PC-9 (cell line): ENCODE data around the gene ZEB2. TPM values are rescaled to one million over a fixed set of nuclear protein-coding genes. Genes with fewer than 3 reads are reported as not detected.

Experiments
- BruUV-seq: library from RNA; stranded (reverse); fragments of 400-500 nt; replicated peaks from 2 replicates; lab custom pipeline; 2021; lab: Mats Ljungman, UMichigan
- CTCF ChIA-PET: fragments of 300-600 bp; sonication (Branson Sonifier 250); formaldehyde crosslinking; loops from one replicate; lab custom pipeline; 2022; ENCODE audit warnings: antibody characterized with exemption; lab: Charles Lee
- POLR2A ChIA-PET: fragments of 300-600 bp; sonication (Branson Sonifier 250); formaldehyde crosslinking; loops from one replicate; lab custom pipeline; 2022; ENCODE audit warnings: antibody characterized with exemption; ENCODE audit not compliant: unreplicated experiment; lab: Charles Lee
- DNase-seq, 2 experiments: peaks; one replicate each; pipeline versions ENCODE4 v3.0.0 to v3.0.0-alpha.2; 2015 to 2022; ENCODE audit warnings: mixed read lengths in 1 of 2
- H2AFZ ChIP-seq: fragments of 200-600 bp; sonication (generic); 2 replicates; pipeline ENCODE4 v1.8.1; 2017; ENCODE audit warnings: antibody characterized with exemption
- H3F3A ChIP-seq: fragments of 200-600 bp; sonication (generic); 2 replicates; pipeline ENCODE4 v1.8.1; 2017; ENCODE audit warnings: antibody characterized with exemption, mild to moderate bottlenecking, low read depth; ENCODE audit not compliant: insufficient read depth
- H3K27ac ChIP-seq: fragments of 200-600 bp; sonication (generic); 2 replicates; pipeline ENCODE4 v1.6.1; 2016; ENCODE audit warnings: mixed run types
- H3K27me3 ChIP-seq: fragments of 200-600 bp; sonication (generic); 2 replicates; pipeline ENCODE4 v1.6.1; 2016; ENCODE audit warnings: low read depth, mixed run types; ENCODE audit not compliant: insufficient read depth
- H3K36me3 ChIP-seq: fragments of 200-600 bp; sonication (generic); 2 replicates; pipeline ENCODE4 v1.6.1; 2016; ENCODE audit warnings: low read depth, mixed run types
- H3K4me1 ChIP-seq: fragments of 200-600 bp; sonication (generic); replicated peaks from 2 replicates; pipeline ENCODE4 v1.6.1; 2016; ENCODE audit warnings: mixed run types; ENCODE audit not compliant: insufficient read depth
- H3K4me2 ChIP-seq: fragments of 200-600 bp; sonication (generic); 2 replicates; pipeline ENCODE4 v1.6.1; 2017; ENCODE audit warnings: mixed run types
- H3K4me3 ChIP-seq: fragments of 200-600 bp; sonication (generic); 2 replicates; pipeline ENCODE4 v1.6.1; 2016; ENCODE audit warnings: mixed run types
- H3K79me2 ChIP-seq: fragments of 200-600 bp; sonication (generic); 2 replicates; pipeline ENCODE4 v1.6.1; 2017; ENCODE audit warnings: low read depth, mixed run types
- H3K9me2 ChIP-seq: fragments of 200-600 bp; sonication (generic); 2 replicates; pipeline ENCODE4 v1.8.1; 2017; ENCODE audit warnings: mild to moderate bottlenecking; ENCODE audit not compliant: insufficient read depth
- H3K9me3 ChIP-seq: fragments of 200-600 bp; sonication (generic); 2 replicates; pipeline ENCODE4 v1.8.1; 2016; ENCODE audit warnings: low read depth; ENCODE audit not compliant: insufficient read depth
- H4K20me1 ChIP-seq: fragments of 200-600 bp; sonication (generic); 2 replicates; pipeline ENCODE4 v1.8.1; 2017; ENCODE audit not compliant: insufficient read depth
- CTCF ChIP-seq: fragments of 200-600 bp; sonication (generic); conservative IDR thresholded peaks from 2 replicates; pipeline ENCODE4 v1.6.1; 2017; ENCODE audit warnings: mixed run types, antibody characterized with exemption, mild to moderate bottlenecking, moderate library complexity
- EZH2 ChIP-seq: fragments of 200-600 bp; sonication (generic); IDR thresholded peaks from 2 replicates; pipeline ENCODE4 v1.8.0; 2017; ENCODE audit warnings: antibody characterized with exemption, low read depth
- intact Hi-C: fragments of 100-400 bp; cut with micrococcal nuclease; formaldehyde crosslinking; loops from one replicate; pipeline ENCODE4 v1.10.0; 2022; ENCODE audit not compliant: unreplicated experiment
- total RNA-seq: library from RNA; stranded (reverse); gene quantifications from 2 replicates; pipeline ENCODE4 v1.2.3, GENCODE V29; 2021

The ZEB2 gene
- total RNA-seq, 1 experiment from 2014 or later, result 0.09 TPM

- H3F3A ChIP-seq, result no peaks in the 10 kb centered on the region
- ChIA-PET CTCF (no interaction called here), POLR2A (no interaction called here)
- H3K9me2 ChIP-seq, result no peaks in the 10 kb centered on the region
- H3K4me3 ChIP-seq, result no peak overlapping the region
- no peaks in the 10 kb centered on the region for H3K4me1 ChIP-seq
- no peaks in the 10 kb centered on the region for H3K9me3 ChIP-seq
- intact Hi-C loops, result no loop called here
- no peak overlapping the region for H3K4me2 ChIP-seq
- H2AFZ ChIP-seq, result no peak overlapping the region
- no peak for TF ChIP-seq CTCF
- TF ChIP-seq EZH2, result no peak
- no peaks in the 10 kb centered on the region for H3K36me3 ChIP-seq
- H3K27ac ChIP-seq, result no peak overlapping the region
- DNase-seq, result no peak
- H3K79me2 ChIP-seq, result no peaks in the 10 kb centered on the region
- H4K20me1 ChIP-seq, result no peaks in the 10 kb centered on the region
- H3K27me3 ChIP-seq, result no peaks in the 10 kb centered on the region
- no TSS peak for BruUV-seq
Measured at GRCh38 chr2:144383571-144384100, 136.3 kb downstream of the ZEB2 start.

- TF ChIP-seq CTCF, result no peak
- no peak for TF ChIP-seq EZH2
- BruUV-seq, result no TSS peak
- Histone ChIP-seq H3K9me3 (no peaks in the 10 kb centered on the region), H3K4me1 (no peaks in the 10 kb centered on the region), H3K36me3 (no peaks in the 10 kb centered on the region), H3K27ac (no peak overlapping the region), H4K20me1 (no peaks in the 10 kb centered on the region), H2AFZ (no peak overlapping the region), H3K4me3 (no peak overlapping the region), H3K27me3 (no peaks in the 10 kb centered on the region), H3K79me2 (no peaks in the 10 kb centered on the region), H3K4me2 (no peak overlapping the region), H3F3A (no peaks in the 10 kb centered on the region), H3K9me2 (no peaks in the 10 kb centered on the region)
- no peak for DNase-seq
- POLR2A ChIA-PET, result no interaction called here
- CTCF ChIA-PET, result no interaction called here
- intact Hi-C loops, result no loop called here
Measured at GRCh38 chr2:144382849-144383248, 137.1 kb downstream of the ZEB2 start.

- intact Hi-C loops, result no loop called here
- H3K36me3 ChIP-seq, result no peaks in the 10 kb centered on the region
- no peaks in the 10 kb centered on the region for H3K4me1 ChIP-seq
- TF ChIP-seq CTCF (no peak), EZH2 (no peak)
- POLR2A ChIA-PET, result no interaction called here
- H3K9me3 ChIP-seq, result no peaks in the 10 kb centered on the region
- no peak overlapping the region for H3K4me2 ChIP-seq
- no peaks in the 10 kb centered on the region for H3K79me2 ChIP-seq
- H4K20me1 ChIP-seq, result no peaks in the 10 kb centered on the region
- no peak overlapping the region for H2AFZ ChIP-seq
- H3K9me2 ChIP-seq, result no peaks in the 10 kb centered on the region
- H3K4me3 ChIP-seq, result no peak overlapping the region
- no peak overlapping the region for H3K27ac ChIP-seq
- no peaks in the 10 kb centered on the region for H3F3A ChIP-seq
- DNase-seq, result no peak
- no peaks in the 10 kb centered on the region for H3K27me3 ChIP-seq
- CTCF ChIA-PET, result no interaction called here
- no TSS peak for BruUV-seq
Measured at GRCh38 chr2:144381716-144382115, 138.2 kb downstream of the ZEB2 start.
